ENCODE measurements around the gene DCDC2. TPM values are rescaled to one million over a fixed set of nuclear protein-coding genes. Genes with fewer than 3 reads are reported as not detected.
"Not testable (repeated sequence)": the region's sequence is repeated elsewhere in the genome, so short reads cannot be mapped to it uniquely, and the experiment has no call there.

The DCDC2 gene
- total RNA-seq, 6 experiments from 2014 or later: not detected

DNA sequence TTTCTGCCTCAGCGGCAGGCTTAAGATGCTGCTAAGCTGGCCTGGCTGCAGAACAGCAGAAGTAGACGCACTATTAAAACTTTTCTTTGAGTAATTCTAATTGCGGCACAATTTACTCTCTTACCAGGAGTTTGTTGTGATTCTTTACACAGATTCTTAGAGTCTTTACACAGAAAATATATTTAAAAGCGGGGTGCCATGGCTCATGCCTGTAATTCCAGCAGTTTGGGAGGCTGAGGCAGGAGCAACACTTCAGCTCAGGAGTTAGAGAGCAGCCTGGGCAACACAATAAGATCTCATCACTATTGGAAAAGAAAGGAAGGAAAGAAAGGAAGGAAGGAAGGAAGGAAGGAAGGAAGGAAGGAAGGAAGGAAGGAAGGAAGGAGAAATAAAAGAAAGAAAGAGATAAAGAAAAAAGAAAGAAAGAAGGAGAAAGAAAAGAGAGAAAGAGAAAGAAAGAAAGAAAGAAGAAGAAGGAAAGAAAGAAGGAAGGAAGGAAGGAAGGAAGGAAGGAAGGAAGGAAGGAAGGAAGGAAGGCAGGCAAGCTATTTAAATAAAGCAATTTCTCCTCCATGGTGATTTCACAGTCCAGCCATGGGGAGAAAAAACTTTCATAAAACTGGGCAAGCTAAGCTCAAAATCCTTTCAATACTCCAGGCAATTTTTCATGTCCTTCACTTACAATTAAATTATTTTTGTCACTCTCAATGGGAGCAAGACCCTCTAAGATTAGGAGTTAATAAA, 23.8 kb upstream of the DCDC2 start:
- no peaks in the 10 kb centered on the region for H3K4me1 Mint-ChIP-seq (ENCODE audit: low read depth)
- H3K36me3 Mint-ChIP-seq (ENCODE audit: low read depth): no peaks in the 10 kb centered on the region
- H3K27me3 Mint-ChIP-seq (ENCODE audit: insufficient read depth): no peaks in the 10 kb centered on the region; the same call in 1 of the 2 replicates
- no peak overlapping the region for H3K27ac Mint-ChIP-seq
- TF ChIP-seq, protein P1, sequence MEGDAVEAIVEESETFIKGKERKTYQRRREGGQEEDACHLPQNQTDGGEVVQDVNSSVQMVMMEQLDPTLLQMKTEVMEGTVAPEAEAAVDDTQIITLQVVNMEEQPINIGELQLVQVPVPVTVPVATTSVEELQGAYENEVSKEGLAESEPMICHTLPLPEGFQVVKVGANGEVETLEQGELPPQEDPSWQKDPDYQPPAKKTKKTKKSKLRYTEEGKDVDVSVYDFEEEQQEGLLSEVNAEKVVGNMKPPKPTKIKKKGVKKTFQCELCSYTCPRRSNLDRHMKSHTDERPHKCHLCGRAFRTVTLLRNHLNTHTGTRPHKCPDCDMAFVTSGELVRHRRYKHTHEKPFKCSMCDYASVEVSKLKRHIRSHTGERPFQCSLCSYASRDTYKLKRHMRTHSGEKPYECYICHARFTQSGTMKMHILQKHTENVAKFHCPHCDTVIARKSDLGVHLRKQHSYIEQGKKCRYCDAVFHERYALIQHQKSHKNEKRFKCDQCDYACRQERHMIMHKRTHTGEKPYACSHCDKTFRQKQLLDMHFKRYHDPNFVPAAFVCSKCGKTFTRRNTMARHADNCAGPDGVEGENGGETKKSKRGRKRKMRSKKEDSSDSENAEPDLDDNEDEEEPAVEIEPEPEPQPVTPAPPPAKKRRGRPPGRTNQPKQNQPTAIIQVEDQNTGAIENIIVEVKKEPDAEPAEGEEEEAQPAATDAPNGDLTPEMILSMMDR (IDR thresholded peaks at IDR 0.05): no peak
- H3K9me3 Mint-ChIP-seq: no peaks in the 10 kb centered on the region
- no peak for DNase-seq
- no peak overlapping the region for H3K4me3 Mint-ChIP-seq

DNA sequence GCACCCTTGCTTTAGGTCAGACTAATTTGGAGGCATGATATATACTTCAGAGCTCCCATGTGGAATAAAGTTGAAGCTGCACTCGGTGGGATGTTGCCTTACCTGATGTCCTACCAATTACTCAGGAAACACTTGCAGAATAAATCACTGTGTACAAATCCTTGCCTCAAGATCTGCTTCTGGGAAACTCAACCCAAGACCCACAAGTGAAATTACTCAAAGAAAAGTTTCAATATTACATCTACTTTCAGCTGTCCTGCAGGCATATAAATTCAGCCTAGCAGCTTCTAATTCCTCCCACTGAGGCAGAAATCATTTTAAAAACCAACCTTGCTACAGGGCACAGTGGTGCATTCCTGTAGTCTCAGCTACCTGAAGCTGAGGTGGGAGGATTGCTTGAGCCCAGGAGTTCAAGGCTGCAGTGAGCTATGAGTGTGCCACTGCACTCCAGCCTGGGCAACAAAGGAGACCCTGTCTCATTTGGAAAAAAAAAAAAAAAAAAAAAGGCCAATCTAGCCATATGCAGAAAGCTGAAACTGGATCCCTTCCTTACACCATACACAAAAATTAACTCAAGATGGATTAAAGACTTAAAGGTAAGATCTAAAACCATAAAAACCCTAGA, 20.7 kb upstream of the DCDC2 start:
- no peak overlapping the region for H3K4me3 Mint-ChIP-seq
- no peak overlapping the region for H3K27ac Mint-ChIP-seq
- no peak for DNase-seq
- TF ChIP-seq, protein P1 (IDR thresholded peaks at IDR 0.05): no peak
- H3K9me3 Mint-ChIP-seq: no peaks in the 10 kb centered on the region
- no peaks in the 10 kb centered on the region for H3K36me3 Mint-ChIP-seq (ENCODE audit: low read depth)
- H3K4me1 Mint-ChIP-seq (ENCODE audit: low read depth): no peaks in the 10 kb centered on the region
- H3K27me3 Mint-ChIP-seq (ENCODE audit: insufficient read depth): peaks cover 7% of the 10 kb centered on the region

DNA sequence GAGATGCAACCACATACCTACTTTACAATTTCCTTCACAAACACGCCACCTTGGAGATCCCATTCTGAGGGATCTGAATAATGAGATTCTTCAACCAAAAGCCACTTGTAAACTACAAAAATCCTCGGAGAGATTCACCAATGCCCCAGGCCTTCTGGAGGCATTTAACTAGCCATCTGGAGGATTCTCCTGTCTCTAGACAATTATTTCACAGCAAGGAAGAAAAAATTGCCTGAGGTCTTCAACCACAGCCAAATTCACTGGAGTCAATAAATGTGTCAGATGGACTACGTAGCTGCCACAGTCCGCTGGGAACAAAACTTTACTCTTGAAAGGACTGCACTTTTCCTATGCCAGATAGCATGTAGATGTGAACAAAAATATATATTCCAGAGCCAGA, 19.0 kb upstream of the DCDC2 start:
- TF ChIP-seq, protein P1 (IDR thresholded peaks at IDR 0.05): no peak
- Mint-ChIP-seq H3K9me3 (no peaks in the 10 kb centered on the region), H3K27me3 (ENCODE audit: insufficient read depth) (peaks cover 7% of the 10 kb centered on the region), H3K36me3 (ENCODE audit: low read depth) (no peaks in the 10 kb centered on the region), H3K4me3 (no peak overlapping the region), H3K4me1 (ENCODE audit: low read depth) (no peaks in the 10 kb centered on the region), H3K27ac (no peak overlapping the region)
- DNase-seq: no peak

DNA sequence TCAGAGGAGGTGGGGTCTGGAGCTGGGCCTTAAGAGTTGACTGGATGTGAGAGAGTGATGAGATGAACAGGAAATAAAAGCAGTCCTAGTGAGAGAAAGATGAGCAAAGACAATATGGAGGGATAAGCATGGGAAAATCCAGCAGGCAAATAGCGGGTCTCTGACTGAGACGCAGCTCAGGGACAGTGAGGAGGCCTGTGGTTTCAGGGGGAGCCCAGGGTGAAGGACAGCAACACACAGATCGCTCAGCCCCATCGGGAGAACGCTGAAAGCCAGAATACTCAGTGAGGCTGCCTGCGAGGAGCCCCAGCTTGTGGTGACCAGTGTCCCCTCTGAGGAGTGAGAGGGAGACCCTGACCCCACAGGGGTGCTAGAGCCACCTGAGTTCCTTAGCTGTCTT, 16.8 kb upstream of the DCDC2 start:
- no peak overlapping the region for H3K4me3 Mint-ChIP-seq
- H3K9me3 Mint-ChIP-seq: no peaks in the 10 kb centered on the region
- peaks cover 7% of the 10 kb centered on the region for H3K27me3 Mint-ChIP-seq (ENCODE audit: insufficient read depth)
- no peaks in the 10 kb centered on the region for H3K4me1 Mint-ChIP-seq (ENCODE audit: low read depth)
- DNase-seq: no peak
- H3K36me3 Mint-ChIP-seq (ENCODE audit: low read depth): no peaks in the 10 kb centered on the region
- H3K27ac Mint-ChIP-seq: no peak overlapping the region
- TF ChIP-seq, protein P1 (IDR thresholded peaks at IDR 0.05): no peak

DNA sequence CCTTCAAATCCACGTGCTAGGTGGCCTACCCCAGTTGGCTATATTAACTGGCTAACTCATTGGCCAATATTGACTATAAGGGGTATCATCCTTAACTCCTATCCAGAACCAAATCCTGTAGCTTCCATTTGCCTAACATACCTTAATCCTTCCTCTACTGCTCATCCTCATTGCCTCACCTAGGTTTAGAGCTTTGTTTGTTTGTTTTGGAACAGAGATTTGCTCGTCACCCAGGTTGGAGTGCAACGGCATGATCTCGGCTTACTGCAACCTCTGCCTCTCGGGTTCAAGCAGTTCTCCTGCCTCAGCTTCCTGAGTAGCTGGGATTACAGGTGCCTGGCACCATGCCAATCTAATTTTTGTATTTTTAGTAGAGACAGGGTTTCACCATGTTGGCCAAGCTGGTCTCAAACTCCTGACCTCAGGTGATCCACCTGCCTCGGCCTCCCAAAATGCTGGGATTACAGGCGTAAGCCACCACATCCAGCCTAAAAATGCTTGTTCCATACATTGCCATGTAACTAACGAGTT, 7.3 kb upstream of the DCDC2 start:
- H3K27ac Mint-ChIP-seq; H3K9me3 Mint-ChIP-seq; H3K27me3 Mint-ChIP-seq (ENCODE audit: insufficient read depth); DNase-seq; H3K4me3 Mint-ChIP-seq; H3K4me1 Mint-ChIP-seq (ENCODE audit: low read depth); H3K36me3 Mint-ChIP-seq (ENCODE audit: low read depth): not testable (repeated sequence)

DNA sequence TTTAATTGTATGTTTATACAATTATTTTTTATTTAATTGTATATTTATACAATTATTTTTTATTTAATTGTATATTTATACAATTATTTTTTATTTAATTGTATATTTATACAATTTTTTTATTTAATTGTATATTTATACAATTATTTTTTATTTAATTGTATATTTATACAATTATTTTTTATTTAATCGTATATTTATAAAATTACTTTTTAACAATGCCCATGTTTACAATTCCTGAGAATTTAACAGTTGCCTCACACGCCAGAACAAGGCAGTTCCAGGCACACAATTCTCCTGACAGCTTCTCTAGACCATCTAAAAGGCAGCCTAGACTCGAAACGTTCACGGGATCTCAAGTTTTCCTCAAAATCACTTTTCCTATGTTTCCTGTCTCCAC, 4.5 kb upstream of the DCDC2 start:
- H3K27me3 Mint-ChIP-seq (ENCODE audit: insufficient read depth): peaks cover 13% of the 10 kb centered on the region; the same call in 1 of the 2 replicates
- H3K36me3 Mint-ChIP-seq (ENCODE audit: low read depth); H3K27ac Mint-ChIP-seq; H3K4me3 Mint-ChIP-seq; H3K9me3 Mint-ChIP-seq; DNase-seq: not testable (repeated sequence)
- H3K4me1 Mint-ChIP-seq (ENCODE audit: low read depth): peaks cover 14% of the 10 kb centered on the region; the same call in 1 of the 2 replicates

All from HFFc6 (cell line).